ENCODE data around the gene LIMK1.

GRCh38 chr7:74051629-74052410 lies 31.8 kb upstream of the LIMK1 start:
- TF ChIP-seq CTCF (IDR thresholded peaks at IDR 0.05) (peak in 1 of 12 donors; percentile 7), POLR2A (IDR thresholded peaks at IDR 0.05) (no peak)
